ENCODE data around the gene LRRC63. TPM values are rescaled to one million over a fixed set of nuclear protein-coding genes. Genes with fewer than 3 reads are reported as not detected.
"Not testable (repeated sequence)": the region's sequence is repeated elsewhere in the genome, so short reads cannot be mapped to it uniquely, and the experiment has no call there.

LRRC63 gene
- polyA plus RNA-seq (2013, experiment 1 of 4), result not detected
- polyA plus RNA-seq (2013, experiment 2 of 4), result 0.34 TPM
- 0.21 TPM for polyA plus RNA-seq (2013, experiment 3 of 4)
- polyA plus RNA-seq (2013, experiment 4 of 4), result 0.12 TPM

GRCh38 chr13:46211483-46212351, at the start of gene LRRC63:
Gene LRRC63 (plus strand): TSS chr13:46211928. CDS start chr13:46213035, 1,107 bp downstream.
- Histone ChIP-seq H3K27ac (ENCODE audit: insufficient read depth, low read depth, low read length, poor library complexity, severe bottlenecking) (no peak within 1 kb of the TSS), H3K4me3 (ENCODE audit: insufficient read depth, low read depth, low read length) (peak within 1 kb of the TSS; percentile 47), H3K36me3 (ENCODE audit: control insufficient read depth, insufficient read depth, low read length) (no peaks in the 10 kb centered on the region), H3K4me1 (ENCODE audit: control insufficient read depth, insufficient read depth, low read length) (peaks cover 6% of the 10 kb centered on the region), H3K9me3 (ENCODE audit: control insufficient read depth, low read length) (no peaks in the 10 kb centered on the region), H3K27me3 (ENCODE audit: control insufficient read depth, insufficient read depth, low read length, poor library complexity, severe bottlenecking) (peaks cover 29% of the 10 kb centered on the region)
- WGBS, 2 experiments, result 17% methylated on average over 52 to 53 of the region's 53 CpGs

GRCh38 chr13:46162741-46163140, 49.0 kb upstream of the LRRC63 start:
- H3K4me1 ChIP-seq (ENCODE audit: control insufficient read depth, insufficient read depth, low read length); H3K9me3 ChIP-seq (ENCODE audit: control insufficient read depth, low read length); H3K27ac ChIP-seq (ENCODE audit: insufficient read depth, low read depth, low read length, poor library complexity, severe bottlenecking); H3K27me3 ChIP-seq (ENCODE audit: control insufficient read depth, insufficient read depth, low read length, poor library complexity, severe bottlenecking); H3K36me3 ChIP-seq (ENCODE audit: control insufficient read depth, insufficient read depth, low read length); H3K4me3 ChIP-seq (ENCODE audit: insufficient read depth, low read depth, low read length): not testable (repeated sequence)
- 96 to 97% methylated on average over 36 of the region's 36 CpGs for WGBS, 2 experiments

- Histone ChIP-seq H3K36me3 (ENCODE audit: control insufficient read depth, insufficient read depth, low read length) (no peaks in the 10 kb centered on the region), H3K27me3 (ENCODE audit: control insufficient read depth, insufficient read depth, low read length, poor library complexity, severe bottlenecking) (peaks cover 4% of the 10 kb centered on the region), H3K4me1 (ENCODE audit: control insufficient read depth, insufficient read depth, low read length) (no peaks in the 10 kb centered on the region), H3K27ac (ENCODE audit: insufficient read depth, low read depth, low read length, poor library complexity, severe bottlenecking) (no peak overlapping the region), H3K9me3 (ENCODE audit: control insufficient read depth, low read length) (no peaks in the 10 kb centered on the region), H3K4me3 (ENCODE audit: insufficient read depth, low read depth, low read length) (no peak overlapping the region)
Observed at GRCh38 chr13:46164661-46165060, 47.1 kb upstream of the LRRC63 start.

- Histone ChIP-seq H3K27ac (ENCODE audit: insufficient read depth, low read depth, low read length, poor library complexity, severe bottlenecking) (no peak overlapping the region), H3K4me3 (ENCODE audit: insufficient read depth, low read depth, low read length) (no peak overlapping the region), H3K27me3 (ENCODE audit: control insufficient read depth, insufficient read depth, low read length, poor library complexity, severe bottlenecking) (peaks cover 4% of the 10 kb centered on the region), H3K36me3 (ENCODE audit: control insufficient read depth, insufficient read depth, low read length) (no peaks in the 10 kb centered on the region), H3K9me3 (ENCODE audit: control insufficient read depth, low read length) (no peaks in the 10 kb centered on the region), H3K4me1 (ENCODE audit: control insufficient read depth, insufficient read depth, low read length) (peaks cover 6% of the 10 kb centered on the region)
- WGBS, 2 experiments, result 88 to 89% methylated on average over 4 of the region's 5 CpGs
Observed at GRCh38 chr13:46165485-46166223, 46.1 kb upstream of the LRRC63 start.

GRCh38 chr13:46166224-46166584, 45.5 kb upstream of the LRRC63 start:
- Histone ChIP-seq H3K4me1 (ENCODE audit: control insufficient read depth, insufficient read depth, low read length) (peaks cover 12% of the 10 kb centered on the region), H3K27me3 (ENCODE audit: control insufficient read depth, insufficient read depth, low read length, poor library complexity, severe bottlenecking) (peaks cover 4% of the 10 kb centered on the region), H3K27ac (ENCODE audit: insufficient read depth, low read depth, low read length, poor library complexity, severe bottlenecking) (no peak overlapping the region), H3K4me3 (ENCODE audit: insufficient read depth, low read depth, low read length) (no peak overlapping the region), H3K36me3 (ENCODE audit: control insufficient read depth, insufficient read depth, low read length) (no peaks in the 10 kb centered on the region), H3K9me3 (ENCODE audit: control insufficient read depth, low read length) (no peaks in the 10 kb centered on the region)
- WGBS, 2 experiments, result 93 to 94% methylated on average over 1 of the region's 1 CpG

GRCh38 chr13:46166947-46167610, 44.6 kb upstream of the LRRC63 start:
- Histone ChIP-seq H3K27ac (ENCODE audit: insufficient read depth, low read depth, low read length, poor library complexity, severe bottlenecking) (no peak overlapping the region), H3K9me3 (ENCODE audit: control insufficient read depth, low read length) (no peaks in the 10 kb centered on the region), H3K36me3 (ENCODE audit: control insufficient read depth, insufficient read depth, low read length) (no peaks in the 10 kb centered on the region), H3K27me3 (ENCODE audit: control insufficient read depth, insufficient read depth, low read length, poor library complexity, severe bottlenecking) (peaks cover 4% of the 10 kb centered on the region), H3K4me1 (ENCODE audit: control insufficient read depth, insufficient read depth, low read length) (peaks cover 12% of the 10 kb centered on the region), H3K4me3 (ENCODE audit: insufficient read depth, low read depth, low read length) (no peak overlapping the region)
- WGBS, 2 experiments, result 69 to 73% methylated on average over 3 of the region's 3 CpGs

GRCh38 chr13:46168341-46168740, 43.4 kb upstream of the LRRC63 start:
- Histone ChIP-seq H3K4me3 (ENCODE audit: insufficient read depth, low read depth, low read length) (no peak overlapping the region), H3K9me3 (ENCODE audit: control insufficient read depth, low read length) (no peaks in the 10 kb centered on the region), H3K4me1 (ENCODE audit: control insufficient read depth, insufficient read depth, low read length) (peaks cover 12% of the 10 kb centered on the region), H3K27me3 (ENCODE audit: control insufficient read depth, insufficient read depth, low read length, poor library complexity, severe bottlenecking) (peaks cover 4% of the 10 kb centered on the region), H3K27ac (ENCODE audit: insufficient read depth, low read depth, low read length, poor library complexity, severe bottlenecking) (no peak overlapping the region), H3K36me3 (ENCODE audit: control insufficient read depth, insufficient read depth, low read length) (no peaks in the 10 kb centered on the region)
- 84 to 86% methylated on average over 8 of the region's 8 CpGs for WGBS, 2 experiments

GRCh38 chr13:46168783-46169182, 42.9 kb upstream of the LRRC63 start:
- Histone ChIP-seq H3K9me3 (ENCODE audit: control insufficient read depth, low read length) (no peaks in the 10 kb centered on the region), H3K27me3 (ENCODE audit: control insufficient read depth, insufficient read depth, low read length, poor library complexity, severe bottlenecking) (peaks cover 4% of the 10 kb centered on the region), H3K4me1 (ENCODE audit: control insufficient read depth, insufficient read depth, low read length) (peaks cover 12% of the 10 kb centered on the region), H3K27ac (ENCODE audit: insufficient read depth, low read depth, low read length, poor library complexity, severe bottlenecking) (no peak overlapping the region), H3K4me3 (ENCODE audit: insufficient read depth, low read depth, low read length) (no peak overlapping the region), H3K36me3 (ENCODE audit: control insufficient read depth, insufficient read depth, low read length) (no peaks in the 10 kb centered on the region)
- 95 to 96% methylated on average over 1 of the region's 1 CpG for WGBS, 2 experiments

GRCh38 chr13:46169758-46170157, 42.0 kb upstream of the LRRC63 start:
- no peak overlapping the region for H3K4me3 ChIP-seq (ENCODE audit: insufficient read depth, low read depth, low read length)
- H3K36me3 ChIP-seq (ENCODE audit: control insufficient read depth, insufficient read depth, low read length), result no peaks in the 10 kb centered on the region
- H3K9me3 ChIP-seq (ENCODE audit: control insufficient read depth, low read length), result no peaks in the 10 kb centered on the region
- peaks cover 4% of the 10 kb centered on the region for H3K27me3 ChIP-seq (ENCODE audit: control insufficient read depth, insufficient read depth, low read length, poor library complexity, severe bottlenecking)
- peaks cover 12% of the 10 kb centered on the region for H3K4me1 ChIP-seq (ENCODE audit: control insufficient read depth, insufficient read depth, low read length)
- H3K27ac ChIP-seq (ENCODE audit: insufficient read depth, low read depth, low read length, poor library complexity, severe bottlenecking), result no peak overlapping the region
- 91 to 96% methylated on average over 2 of the region's 2 CpGs for WGBS, 2 experiments

- Histone ChIP-seq H3K9me3 (ENCODE audit: control insufficient read depth, low read length) (no peaks in the 10 kb centered on the region), H3K27ac (ENCODE audit: insufficient read depth, low read depth, low read length, poor library complexity, severe bottlenecking) (no peak overlapping the region), H3K4me1 (ENCODE audit: control insufficient read depth, insufficient read depth, low read length) (peaks cover 12% of the 10 kb centered on the region), H3K27me3 (ENCODE audit: control insufficient read depth, insufficient read depth, low read length, poor library complexity, severe bottlenecking) (peaks cover 4% of the 10 kb centered on the region), H3K36me3 (ENCODE audit: control insufficient read depth, insufficient read depth, low read length) (no peaks in the 10 kb centered on the region), H3K4me3 (ENCODE audit: insufficient read depth, low read depth, low read length) (no peak overlapping the region)
- WGBS, 2 experiments, result 66 to 68% methylated on average over 7 of the region's 7 CpGs
Observed at GRCh38 chr13:46170268-46170667, 41.5 kb upstream of the LRRC63 start.
